OCI-LY3 (cell line): Measurements from ENCODE around the gene NFIC.

Experiments used
- CTCF ChIP-seq: fragments of 200-600, 300-600 bp; sonication (generic); IDR thresholded peaks from 2 replicates; pipeline ENCODE4 v1.5.1; 2014; ENCODE audit warnings: antibody characterized with exemption, low read length, low read depth
- EZH2phosphoT487 ChIP-seq: fragments of 200-600 bp; shearing (Covaris generic); IDR thresholded peaks from 2 replicates; pipeline ENCODE4 v1.6.1; 2018; ENCODE audit warnings: antibody characterized with exemption, mixed run types, low read depth

- no peak for TF ChIP-seq CTCF
- no peak for TF ChIP-seq EZH2phosphoT487
Observed at GRCh38 chr19:3496392-3497273, 130.2 kb downstream of the NFIC start.
